H1 (cell line): ENCODE results near the gene DEGS1. TPM values are rescaled to one million over a fixed set of nuclear protein-coding genes. Genes with fewer than 3 reads are reported as not detected.

ENCODE experiments used
- CTCF ChIA-PET: fragments of 300-600 bp; sonication (Branson Sonifier 250); formaldehyde crosslinking; loops from one replicate; lab custom pipeline; 2021; ENCODE audit not compliant: partially characterized antibody; lab: Charles Lee
- POLR2A ChIA-PET: fragments of 300-600 bp; sonication (Branson Sonifier 250); formaldehyde crosslinking; loops from one replicate; lab custom pipeline; 2021; ENCODE audit warnings: inconsistent platforms; ENCODE audit not compliant: partially characterized antibody; lab: Charles Lee
- DNase-seq, 2 experiments: peaks; one replicate each; pipeline versions ENCODE4 v3.0.0 to v3.0.0-alpha.2; 2010 to 2022; ENCODE audit warnings: low spot score in 2 of 2, low read depth in 1 of 2, mixed read lengths in 1 of 2
- FAIRE-seq: peaks from 2 replicates; lab custom pipeline; 2011; peaks lifted over from hg19 to GRCh38; lab: Jason Lieb, UNC
- H2AFZ ChIP-seq: 2 replicates; pipeline ENCODE4 v1.8.1; 2012; ENCODE audit warnings: low read length, inconsistent platforms
- H2AK5ac ChIP-seq: 2 replicates; pipeline ENCODE4 v1.6.1; 2013; ENCODE audit warnings: low read depth, low read length
- H2BK120ac ChIP-seq: replicated peaks from 2 replicates; pipeline ENCODE3; 2013; ENCODE audit warnings: low read depth, low read length, inconsistent platforms
- H2BK12ac ChIP-seq: 2 replicates; pipeline ENCODE4 v1.6.1; 2013; ENCODE audit warnings: low read depth, low read length
- H2BK15ac ChIP-seq: 2 replicates; pipeline ENCODE4 v1.6.1; 2013; ENCODE audit warnings: low read length
- H2BK20ac ChIP-seq: 2 replicates; pipeline ENCODE4 v1.6.1; 2013; ENCODE audit warnings: low read length
- H2BK5ac ChIP-seq: 2 replicates; pipeline ENCODE4 v1.6.1; 2013; ENCODE audit warnings: low read depth, low read length
- H3K14ac ChIP-seq: 2 replicates; pipeline ENCODE4 v1.6.1; 2013; ENCODE audit warnings: inconsistent platforms; ENCODE audit not compliant: insufficient read length
- H3K18ac ChIP-seq: 2 replicates; pipeline ENCODE4 v1.6.1; 2013; ENCODE audit warnings: low read length; ENCODE audit errors: extremely low read depth
- H3K23ac ChIP-seq: 2 replicates; pipeline ENCODE4 v1.6.1; 2013; ENCODE audit warnings: inconsistent platforms; ENCODE audit not compliant: insufficient read length
- H3K23me2 ChIP-seq: 2 replicates; pipeline ENCODE4 v1.6.1; 2013; ENCODE audit warnings: low read depth, low read length
- H3K27ac ChIP-seq: 2 replicates; pipeline ENCODE4 v1.6.1; 2011; ENCODE audit warnings: low read depth, low read length, inconsistent platforms
- H3K27me3 ChIP-seq, 4 experiments: replicated peaks in 1 of 4; 1 replicate in 1 of 4; 2 replicates in 3 of 4; pipeline versions ENCODE4 v1.6.1 to v1.8.1; 2011 to 2013; ENCODE audit warnings: low read length in 3 of 4, mild to moderate bottlenecking in 3 of 4, inconsistent platforms in 2 of 4, mixed read lengths in 2 of 4, moderate library complexity in 1 of 4; ENCODE audit not compliant: control insufficient read depth in 3 of 4, insufficient read depth in 3 of 4; ENCODE audit errors: extremely low read depth in 1 of 4
- H3K36me3 ChIP-seq, 4 experiments: 2 replicates each; pipeline versions ENCODE4 v1.6.1 to v1.8.1; 2011 to 2013; ENCODE audit warnings: mild to moderate bottlenecking in 4 of 4, low read length in 3 of 4, moderate library complexity in 2 of 4, control low read depth in 1 of 4, inconsistent platforms in 1 of 4; ENCODE audit not compliant: insufficient read depth in 4 of 4, control insufficient read depth in 2 of 4
- H3K4ac ChIP-seq: replicated peaks from 2 replicates; pipeline ENCODE3; 2013; ENCODE audit warnings: low read length, low read depth, mixed read lengths, inconsistent platforms; ENCODE audit not compliant: insufficient read length
- H3K4me1 ChIP-seq, 4 experiments: replicated peaks in 1 of 4; 1 replicate in 1 of 4; 2 replicates in 3 of 4; pipeline versions ENCODE4 v1.6.1 to v1.8.1; 2011 to 2013; ENCODE audit warnings: low read length in 3 of 4, inconsistent platforms in 2 of 4, mixed read lengths in 1 of 4; ENCODE audit not compliant: insufficient read depth in 4 of 4, control insufficient read depth in 3 of 4
- H3K4me2 ChIP-seq, 2 experiments: 2 replicates each; pipeline versions ENCODE4 v1.6.1 to v1.8.1; 2011 to 2013; ENCODE audit warnings: low read depth in 2 of 2, low read length in 2 of 2, control low read depth in 1 of 2, inconsistent platforms in 1 of 2, mild to moderate bottlenecking in 1 of 2; ENCODE audit not compliant: insufficient read depth in 1 of 2
- H3K4me3 ChIP-seq, 4 experiments: fragments of 200-600, 300-600 bp in 1 of 4; sonication (generic), shearing (Covaris generic), sonication (Bioruptor Twin) in 1 of 4; 2 replicates each; pipeline versions ENCODE4 v1.5.1 to v1.8.1; 2011 to 2016; ENCODE audit warnings: low read length in 4 of 4, low read depth in 3 of 4, control low read depth in 2 of 4, inconsistent platforms in 2 of 4, mild to moderate bottlenecking in 2 of 4, mixed read lengths in 1 of 4, moderate library complexity in 1 of 4; ENCODE audit not compliant: insufficient read depth in 2 of 4; ENCODE audit errors: extremely low read depth in 1 of 4
- H3K56ac ChIP-seq: replicated peaks from 2 replicates; pipeline ENCODE3; 2013; ENCODE audit warnings: low read depth, mild to moderate bottlenecking, mixed read lengths, low read length, inconsistent platforms; ENCODE audit not compliant: insufficient read length
- H3K79me1 ChIP-seq: 2 replicates; pipeline ENCODE4 v1.6.1; 2013; ENCODE audit warnings: low read depth, low read length, control low read depth
- H3K79me2 ChIP-seq, 2 experiments: 2 replicates each; pipeline versions ENCODE4 v1.6.1 to v1.8.1; 2012 to 2013; ENCODE audit warnings: low read length in 2 of 2, mild to moderate bottlenecking in 2 of 2, inconsistent platforms in 1 of 2; ENCODE audit not compliant: insufficient read depth in 2 of 2, control insufficient read depth in 1 of 2
- H3K9ac ChIP-seq, 4 experiments: replicated peaks in 1 of 4; 1 replicate in 1 of 4; 2 replicates in 3 of 4; pipeline versions ENCODE4 v1.6.1 to v1.8.1; 2011 to 2013; ENCODE audit warnings: low read depth in 3 of 4, low read length in 3 of 4, control low read depth in 2 of 4, mild to moderate bottlenecking in 2 of 4, moderate library complexity in 2 of 4, inconsistent platforms in 1 of 4; ENCODE audit errors: extremely low read depth in 1 of 4
- H3K9me3 ChIP-seq, 2 experiments: 2 replicates each; pipeline versions ENCODE4 v1.6.1 to v1.8.1; 2012 to 2013; ENCODE audit warnings: mild to moderate bottlenecking in 2 of 2, moderate library complexity in 2 of 2, control low read depth in 1 of 2, inconsistent platforms in 1 of 2, low read depth in 1 of 2, low read length in 1 of 2, mixed read lengths in 1 of 2; ENCODE audit not compliant: insufficient read depth in 2 of 2
- H4K20me1 ChIP-seq, 2 experiments: replicated peaks in 1 of 2; 2 replicates each; pipeline versions ENCODE3 to v1.8.1; 2011 to 2013; ENCODE audit warnings: inconsistent platforms in 2 of 2, low read length in 2 of 2, mild to moderate bottlenecking in 1 of 2; ENCODE audit not compliant: insufficient read depth in 2 of 2, control insufficient read depth in 1 of 2
- H4K5ac ChIP-seq: 2 replicates; pipeline ENCODE4 v1.6.1; 2013; ENCODE audit warnings: low read length, low read depth, mixed read lengths, inconsistent platforms; ENCODE audit not compliant: insufficient read length
- H4K8ac ChIP-seq: 2 replicates; pipeline ENCODE4 v1.8.0; 2013; ENCODE audit warnings: mild to moderate bottlenecking, moderate library complexity, low read length, inconsistent platforms; ENCODE audit not compliant: insufficient read depth; ENCODE audit errors: extremely low read depth
- H4K91ac ChIP-seq: replicated peaks from 2 replicates; pipeline ENCODE3; 2013; ENCODE audit warnings: low read length, mixed read lengths, inconsistent platforms; ENCODE audit not compliant: insufficient read length
- ATF3 ChIP-seq: IDR thresholded peaks from 2 replicates; pipeline ENCODE4 v1.6.1; 2011; ENCODE audit warnings: low read depth, mild to moderate bottlenecking, low read length; ENCODE audit not compliant: insufficient read depth
- CHD2 ChIP-seq: IDR thresholded peaks from 2 replicates; pipeline ENCODE4 v1.6.1; 2012; ENCODE audit warnings: low read length, improper control_type of control experiment
- JUND ChIP-seq: IDR thresholded peaks from 2 replicates; pipeline ENCODE4 v1.6.1; 2011; ENCODE audit warnings: mild to moderate bottlenecking, improper control_type of control experiment, low read length
- MAFK ChIP-seq: IDR thresholded peaks from 2 replicates; pipeline ENCODE4 v1.6.1; 2012; ENCODE audit warnings: low read depth, mild to moderate bottlenecking, improper control_type of control experiment, low read length
- PHF8 ChIP-seq: fragments of 200-600 bp; sonication (generic); conservative IDR thresholded peaks from 2 replicates; pipeline ENCODE4 v1.7.1; 2012; ENCODE audit warnings: low read depth, mild to moderate bottlenecking, inconsistent platforms, low read length, moderate library complexity
- POLR2A ChIP-seq, 2 experiments: IDR thresholded peaks; 1 replicate in 1 of 2; 2 replicates in 1 of 2; pipeline ENCODE4 v1.6.1; 2011; ENCODE audit warnings: low read depth in 2 of 2, low read length in 2 of 2, mild to moderate bottlenecking in 2 of 2; ENCODE audit errors: control extremely low read depth in 1 of 2
- POU5F1 ChIP-seq: IDR thresholded peaks from 2 replicates; pipeline ENCODE4 v1.6.1; 2011; ENCODE audit warnings: low read depth, mild to moderate bottlenecking, low read length, moderate library complexity
- RBBP5 ChIP-seq: IDR thresholded peaks from 2 replicates; pipeline ENCODE4 v1.7.1; 2012; ENCODE audit warnings: low read depth, mild to moderate bottlenecking, inconsistent platforms, low read length, moderate library complexity, borderline replicate concordance
- SAP30 ChIP-seq: fragments of 300-600 bp; sonication (generic); IDR thresholded peaks from 2 replicates; pipeline ENCODE4 v1.7.1; 2012; ENCODE audit warnings: low read length, moderate library complexity, mild to moderate bottlenecking, inconsistent platforms; ENCODE audit not compliant: insufficient read depth, insufficient replicate concordance
- SIN3A ChIP-seq, 2 experiments: IDR thresholded peaks in 1 of 2; conservative IDR thresholded peaks in 1 of 2; 2 replicates each; pipeline ENCODE4 v1.6.1; 2011 to 2012; ENCODE audit warnings: low read length in 2 of 2, improper control_type of control experiment in 1 of 2, low read depth in 1 of 2, mild to moderate bottlenecking in 1 of 2
- SUZ12 ChIP-seq: fragments of 200-600 bp; sonication (generic); IDR thresholded peaks from 2 replicates; pipeline ENCODE4 v1.6.1; 2012; ENCODE audit warnings: mild to moderate bottlenecking, inconsistent platforms, low read length, moderate library complexity, mixed read lengths
- TAF7 ChIP-seq: optimal IDR thresholded peaks from 2 replicates; pipeline ENCODE3; 2011; ENCODE audit warnings: low read depth, mild to moderate bottlenecking, inconsistent platforms, low read length, moderate library complexity, borderline replicate concordance
- TEAD4 ChIP-seq: IDR thresholded peaks from 2 replicates; pipeline ENCODE4 v1.6.1; 2012; ENCODE audit warnings: low read depth, low read length, inconsistent platforms, mixed read lengths
- WGBS, 2 experiments: shearing (Covaris generic) in 1 of 2; methylation state at CpG; one replicate each; pipeline versions ENCODE4 v1.1.6 to v1.1.7; 2013 to 2015; ENCODE audit warnings: low lambda C conversion rate in 2 of 2, mixed read lengths in 2 of 2, inconsistent platforms in 1 of 2, low coverage in 1 of 2, missing lambda C conversion rate in 1 of 2; ENCODE audit not compliant: insufficient replicate concordance in 2 of 2, insufficient coverage in 1 of 2, insufficient read length in 1 of 2; ENCODE audit errors: extremely low coverage in 1 of 2, missing lambda C conversion rate in 1 of 2; 5-methylcytosine and 5-hydroxymethylcytosine counted together
- polyA plus RNA-seq, 7 experiments: library from polyadenylated mRNA; depleted of rRNA in 3 of 7; stranded (reverse) in 5 of 7; unstranded in 2 of 7; fragments of >200 nt in 5 of 7; fragments of 200-250 nt in 2 of 7; gene quantifications; 1 replicate in 5 of 7; 2 replicates in 1 of 7; 4 replicates in 1 of 7; pipeline versions ENCODE4 v1.2.1 to v1.2.3, GENCODE V29; 2011 to 2013; ENCODE audit warnings: missing spikeins in 2 of 7, mixed read lengths in 2 of 7
- total RNA-seq: library from RNA; stranded (reverse); fragmentation: NEBNext Ultra II Directional; extraction: Animal tissue kit (Norgen Biotek cat#: 25700); gene quantifications from 2 replicates; pipeline ENCODE4 v1.2.1, GENCODE V29; 2021

The DEGS1 gene
- total and polyA plus RNA-seq, 2 of the 8 experiments (the other 6 are each of a cell fraction or from before 2014, with no cell fraction given) = 46.1 to 114 TPM

DNA sequence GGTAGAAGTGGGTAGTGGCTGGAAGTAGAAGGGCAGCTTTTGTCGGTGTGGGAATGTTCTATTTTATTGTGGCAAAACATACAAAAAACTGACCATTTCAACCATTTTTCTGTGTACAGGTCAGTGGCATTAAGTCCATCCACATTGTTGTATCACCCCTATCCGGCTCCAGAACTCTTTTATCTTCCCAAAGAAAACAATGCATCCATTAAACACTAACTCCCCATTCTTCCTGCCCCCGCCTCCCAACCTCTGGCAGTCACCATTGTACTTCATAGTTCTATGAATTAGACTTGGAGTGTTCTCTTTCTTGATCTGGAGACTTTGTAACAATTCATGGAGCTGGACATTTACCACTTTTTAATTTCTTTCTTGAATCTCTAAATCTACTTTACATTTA lies 55.7 kb downstream of the DEGS1 start:
- FAIRE-seq = no peak
- no peak overlapping the region for H2AK5ac ChIP-seq
- H3K4ac ChIP-seq = no peak overlapping the region
- H2BK12ac ChIP-seq = no peak overlapping the region
- H3K27ac ChIP-seq = no peak overlapping the region
- no peak overlapping the region for H2BK120ac ChIP-seq
- H3K4me1 ChIP-seq = peaks cover 2 to 23% (median 13%) of the 10 kb centered on the region in 4 experiments; a peak in 6 of 7 replicates
- H3K23ac ChIP-seq = no peak overlapping the region
- no peak for DNase-seq
- no peak overlapping the region for H2BK15ac ChIP-seq
- no peaks in the 10 kb centered on the region; the same call in 1 of the 2 replicates for H3K79me1 ChIP-seq
- 78% methylated on average over 3 of the region's 3 CpGs; no CpG with 5 or more reads in 1 of the 2 experiments for WGBS, 2 experiments
- H3K14ac ChIP-seq = no peak overlapping the region
- no peak overlapping the region for H4K91ac ChIP-seq
- H4K5ac ChIP-seq = no peak overlapping the region
- no peak overlapping the region for H3K18ac ChIP-seq
- H4K8ac ChIP-seq = no peak overlapping the region
- H2BK20ac ChIP-seq = no peak overlapping the region
- H3K9ac ChIP-seq = no peak overlapping the region
- ChIA-PET CTCF (interaction anchor here (0.9 to 1.7 kb wide), 2 partner anchors 24 to 657 kb away, joined by 3 to 4 read pairs; no protein-coding TSS in a partner anchor), POLR2A (interaction anchor here (1.4 kb wide), 1 partner anchor 19 kb away, joined by 4 read pairs; no protein-coding TSS in a partner anchor)
- no peak overlapping the region for H3K4me2 ChIP-seq
- no peaks in the 10 kb centered on the region for H3K9me3 ChIP-seq
- H3K4me3 ChIP-seq = no peak overlapping the region
- no peaks in the 10 kb centered on the region for H3K79me2 ChIP-seq
- H3K36me3 ChIP-seq = peaks cover 0 to 6% (median 0%) of the 10 kb centered on the region in 4 experiments; a peak in 1 of 8 replicates
- no peaks in the 10 kb centered on the region for H3K23me2 ChIP-seq
- TF ChIP-seq MAFK = no peak
- no peak for TF ChIP-seq POLR2A (IDR thresholded peaks at IDR 0.05; ENCODE audit: control extremely low read depth in 1 of 2, low read depth in 2 of 2, low read length in 2 of 2)
- no peak for TF ChIP-seq ATF3
- no peak for TF ChIP-seq PHF8
- TF ChIP-seq TEAD4 = no peak
- TF ChIP-seq SIN3A (conservative IDR thresholded peaks at IDR 0.05 in 1 of 2, IDR thresholded peaks at IDR 0.05 in 1 of 2; ENCODE audit: low read depth in 1 of 2, low read length in 2 of 2) = no peak
- TF ChIP-seq POU5F1 = no peak
- no peak for TF ChIP-seq CHD2
- TF ChIP-seq TAF7 = no peak
- TF ChIP-seq JUND = no peak
- no peak for TF ChIP-seq SAP30
- TF ChIP-seq SUZ12 = no peak
- no peak for TF ChIP-seq RBBP5
- no peak overlapping the region for H2AFZ ChIP-seq
- H3K56ac ChIP-seq = no peak overlapping the region
- no peak overlapping the region for H2BK5ac ChIP-seq
- H3K27me3 ChIP-seq = no peaks in the 10 kb centered on the region; a peak in 1 of 7 replicates
- H4K20me1 ChIP-seq = no peaks in the 10 kb centered on the region
